Measurements from ENCODE around the gene PHLDA2. TPM values are rescaled to one million over a fixed set of nuclear protein-coding genes. Genes with fewer than 3 reads are reported as not detected.

The PHLDA2 gene
- total RNA-seq, 6 experiments from 2014 or later = 102 to 149 (median 125) TPM

GRCh38 chr11:2903672-2904011, 25.6 kb downstream of the PHLDA2 start:
- Mint-ChIP-seq H3K4me3 (peak overlapping the region; percentile 63), H3K9me3 (peaks cover 11% of the 10 kb centered on the region; the same call in 1 of the 2 replicates), H3K27me3 (ENCODE audit: insufficient read depth) (no peaks in the 10 kb centered on the region; the same call in 1 of the 2 replicates), H3K27ac (no peak overlapping the region), H3K36me3 (ENCODE audit: low read depth) (peaks cover 30% of the 10 kb centered on the region), H3K4me1 (ENCODE audit: low read depth) (peaks cover 26% of the 10 kb centered on the region)
- TF ChIP-seq CTCF (IDR thresholded peaks at IDR 0.05) = no peak
- no peak for DNase-seq

GRCh38 chr11:2902784-2903671, 26.2 kb downstream of the PHLDA2 start:
- peak overlapping the region; percentile 49 for H3K27ac Mint-ChIP-seq
- H3K36me3 Mint-ChIP-seq (ENCODE audit: low read depth) = peaks cover 30% of the 10 kb centered on the region
- peak overlapping the region; percentile 79 for H3K4me3 Mint-ChIP-seq
- no peaks in the 10 kb centered on the region; the same call in 1 of the 2 replicates for H3K27me3 Mint-ChIP-seq (ENCODE audit: insufficient read depth)
- no peak for DNase-seq
- H3K4me1 Mint-ChIP-seq (ENCODE audit: low read depth) = peaks cover 32% of the 10 kb centered on the region
- peak; percentile 32; the same call in 1 of the 2 replicates for TF ChIP-seq CTCF (IDR thresholded peaks at IDR 0.05)
- peaks cover 11% of the 10 kb centered on the region; the same call in 1 of the 2 replicates for H3K9me3 Mint-ChIP-seq

GRCh38 chr11:2901854-2902783, 27.1 kb downstream of the PHLDA2 start:
- Mint-ChIP-seq H3K27me3 (ENCODE audit: insufficient read depth) (no peaks in the 10 kb centered on the region; the same call in 1 of the 2 replicates), H3K4me3 (peak overlapping the region; percentile 79), H3K36me3 (ENCODE audit: low read depth) (peaks cover 26% of the 10 kb centered on the region), H3K4me1 (ENCODE audit: low read depth) (peaks cover 37% of the 10 kb centered on the region), H3K9me3 (peaks cover 11% of the 10 kb centered on the region; the same call in 1 of the 2 replicates), H3K27ac (peak overlapping the region; percentile 49)
- peak; percentile 90 for DNase-seq
- no peak for TF ChIP-seq CTCF (IDR thresholded peaks at IDR 0.05)

- Mint-ChIP-seq H3K36me3 (ENCODE audit: low read depth) (peaks cover 18% of the 10 kb centered on the region), H3K4me1 (ENCODE audit: low read depth) (peaks cover 37% of the 10 kb centered on the region), H3K27ac (peak overlapping the region; percentile 12; the same call in 1 of the 2 replicates), H3K9me3 (peaks cover 11% of the 10 kb centered on the region; the same call in 1 of the 2 replicates), H3K27me3 (ENCODE audit: insufficient read depth) (no peaks in the 10 kb centered on the region; the same call in 1 of the 2 replicates), H3K4me3 (peak overlapping the region; percentile 79; the same call in 1 of the 2 replicates)
- no peak for DNase-seq
- TF ChIP-seq CTCF (IDR thresholded peaks at IDR 0.05) = no peak
Measured at GRCh38 chr11:2901196-2901796, 27.9 kb downstream of the PHLDA2 start.

Measured in HFFc6 (cell line).